Left ventricle myocardium inferior (tissue), 1 donor: ENCODE measurements around the gene AOC3. TPM values are rescaled to one million over a fixed set of nuclear protein-coding genes. Genes with fewer than 3 reads are reported as not detected.

ENCODE experiments used
- DNase-seq: peaks from one replicate; pipeline ENCODE4 v3.0.0-alpha.2; 2020
- H3K27ac ChIP-seq: fragments of 200-600 bp; replicated peaks from 2 replicates; pipeline ENCODE4 v1.8.0; 2021
- H3K27me3 ChIP-seq: fragments of 200-600 bp; 2 replicates; pipeline ENCODE4 v1.8.0; 2021; ENCODE audit warnings: low read depth
- H3K36me3 ChIP-seq: fragments of 200-600 bp; 2 replicates; pipeline ENCODE4 v1.8.0; 2021
- H3K4me1 ChIP-seq: fragments of 200-600 bp; 2 replicates; pipeline ENCODE4 v1.8.0; 2021
- H3K4me3 ChIP-seq: fragments of 200-600 bp; 2 replicates; pipeline ENCODE4 v1.8.0; 2021; ENCODE audit warnings: mild to moderate bottlenecking, moderate library complexity
- H3K9me3 ChIP-seq: fragments of 200-600 bp; replicated peaks from 2 replicates; pipeline ENCODE4 v1.8.0; 2021
- CTCF ChIP-seq: fragments of 200-600 bp; IDR thresholded peaks from 2 replicates; pipeline ENCODE4 v1.8.0; 2021; ENCODE audit warnings: antibody characterized with exemption, mild to moderate bottlenecking, borderline replicate concordance
- intact Hi-C: fragments of 100-400 bp; cut with micrococcal nuclease; formaldehyde crosslinking; loops from one replicate; pipeline ENCODE4 v1.11.0; 2022
- long read RNA-seq: library from polyadenylated mRNA; unstranded; transcript quantifications from one replicate; pipeline ENCODE4 v2.0.0, GENCODE V29; 2021
- total RNA-seq: library from RNA; stranded (reverse); fragmentation: NEBNext Ultra II Directional; extraction: Animal tissue kit (Norgen Biotek cat#: 25700); gene quantifications from one replicate; pipeline ENCODE4 v1.2.1, GENCODE V29; 2021
- donor health status: DM: no; HTN: yes; CAD: no; lungs with severe emphysema.

Gene AOC3
- 7.6 TPM for total RNA-seq
- long read RNA-seq, full-length matches to known transcripts: 20 of 32 reads
- long read RNA-seq, partial matches to known transcripts: 5 of 32 reads
- long read RNA-seq, other reads (novel, unspliced or antisense): 7 of 32 reads

DNA sequence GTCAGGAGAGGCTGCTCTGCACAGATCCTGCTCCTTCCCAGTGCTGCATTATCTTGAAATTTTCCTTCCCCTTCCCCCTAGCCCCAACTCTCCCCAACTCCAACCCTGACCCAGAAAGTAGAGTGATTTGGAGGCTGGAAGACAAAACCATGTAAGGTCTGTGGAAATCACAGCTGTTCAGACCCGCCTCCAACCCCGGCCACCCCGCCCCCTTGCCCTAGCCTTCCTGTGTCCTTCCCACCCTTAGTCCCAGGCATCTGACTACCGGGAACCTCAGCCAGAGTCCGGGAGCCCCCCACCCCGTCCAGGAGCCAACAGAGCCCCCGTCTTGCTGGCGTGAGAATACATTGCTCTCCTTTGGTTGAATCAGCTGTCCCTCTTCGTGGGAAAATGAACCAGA lies at the start of gene AOC3:
Gene AOC3, plus strand, starts transcription at position 246 of the 400 bp plus-strand sequence. Its CDS starts 145 bp downstream, at position 391.
- TF ChIP-seq CTCF: no peak
- DNase-seq: peak; percentile 36
- H3K4me3 ChIP-seq: peak within 1 kb of the TSS; percentile 56
- no peaks in the 10 kb centered on the region for H3K36me3 ChIP-seq
- no peaks in the 10 kb centered on the region for H3K9me3 ChIP-seq
- peaks cover 13% of the 10 kb centered on the region for H3K27me3 ChIP-seq
- peaks cover 28% of the 10 kb centered on the region for H3K4me1 ChIP-seq
- intact Hi-C loops: no loop called here
- peak within 1 kb of the TSS; percentile 52 for H3K27ac ChIP-seq

- Histone ChIP-seq H3K9me3 (no peaks in the 10 kb centered on the region), H3K36me3 (no peaks in the 10 kb centered on the region), H3K27me3 (no peaks in the 10 kb centered on the region), H3K4me1 (peaks cover 9% of the 10 kb centered on the region), H3K27ac (no peak overlapping the region), H3K4me3 (no peak overlapping the region)
- no peak for DNase-seq
- intact Hi-C loops: no loop called here
- no peak for TF ChIP-seq CTCF
Measured at GRCh38 chr17:42803074-42803883, 47.7 kb upstream of the AOC3 start.

DNA sequence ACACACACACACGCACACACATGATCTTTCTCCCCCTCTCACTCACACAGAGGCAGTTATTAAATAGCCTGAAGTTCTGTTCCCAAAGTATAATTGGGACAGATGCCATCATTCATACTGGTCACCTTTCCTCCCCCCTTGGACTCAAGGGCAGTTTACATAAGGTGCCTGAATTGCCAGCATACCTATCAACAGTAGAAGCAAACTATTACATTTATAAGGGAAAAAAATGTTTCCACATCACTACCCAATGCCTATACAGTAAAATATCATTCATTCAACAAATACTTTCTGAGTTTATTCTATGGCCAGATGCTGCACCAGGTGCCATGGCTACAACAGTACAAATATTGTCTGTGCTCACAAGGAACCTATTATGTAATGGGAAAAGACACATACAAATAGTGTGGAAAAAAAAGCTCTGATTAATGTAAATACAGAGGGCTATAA lies 46.1 kb upstream of the AOC3 start:
- Histone ChIP-seq H3K36me3 (peaks cover 7% of the 10 kb centered on the region), H3K27ac (no peak overlapping the region), H3K9me3 (no peaks in the 10 kb centered on the region), H3K27me3 (no peaks in the 10 kb centered on the region), H3K4me1 (no peaks in the 10 kb centered on the region), H3K4me3 (no peak overlapping the region)
- intact Hi-C loops: no loop called here
- no peak for TF ChIP-seq CTCF
- DNase-seq: no peak

DNA sequence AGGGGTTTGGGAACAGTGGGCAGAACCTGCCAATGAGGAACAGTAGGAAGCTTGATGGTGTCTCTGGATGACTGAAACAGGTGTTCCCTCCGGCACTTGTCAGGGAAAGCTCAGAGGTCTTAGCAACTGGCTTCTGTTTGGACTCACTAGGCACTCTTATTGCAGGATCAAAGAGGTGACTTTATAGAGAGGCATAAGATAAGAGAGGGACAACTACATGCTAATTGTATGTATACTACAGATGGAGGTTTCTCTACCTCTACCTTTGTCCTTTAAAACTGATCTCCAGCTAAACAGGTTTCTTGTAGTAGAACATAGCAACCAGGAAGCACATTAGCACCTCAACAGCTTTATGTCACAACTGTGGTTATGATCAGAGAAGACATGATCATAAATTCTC lies 44.8 kb upstream of the AOC3 start:
- no peak overlapping the region for H3K27ac ChIP-seq
- no peak for TF ChIP-seq CTCF
- no peak overlapping the region for H3K4me3 ChIP-seq
- H3K9me3 ChIP-seq: no peaks in the 10 kb centered on the region
- H3K36me3 ChIP-seq: peaks cover 20% of the 10 kb centered on the region
- H3K27me3 ChIP-seq: no peaks in the 10 kb centered on the region
- H3K4me1 ChIP-seq: no peaks in the 10 kb centered on the region
- DNase-seq: no peak
- intact Hi-C loops: no loop called here

DNA sequence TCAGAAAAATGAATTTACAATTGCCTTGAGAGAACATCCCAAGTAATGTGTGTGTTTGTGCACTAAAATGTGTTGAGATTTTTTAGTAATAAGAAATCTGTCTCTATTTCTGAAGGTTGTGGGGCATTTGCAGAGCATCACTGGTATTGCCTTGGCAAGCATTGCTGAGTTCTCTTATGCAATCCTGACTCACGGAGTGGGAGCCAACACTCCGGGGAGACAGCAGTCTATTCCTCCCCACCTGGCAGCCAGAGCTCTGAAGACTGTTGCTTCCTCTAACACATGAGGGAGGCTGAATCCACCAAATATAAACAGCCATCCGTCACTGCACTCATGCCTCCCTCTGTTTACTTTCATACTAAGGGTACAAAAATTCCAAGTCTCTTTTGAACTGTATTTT lies 41.7 kb upstream of the AOC3 start:
- TF ChIP-seq CTCF: no peak
- Histone ChIP-seq H3K4me3 (no peak overlapping the region), H3K9me3 (no peaks in the 10 kb centered on the region), H3K27ac (no peak overlapping the region), H3K27me3 (no peaks in the 10 kb centered on the region), H3K36me3 (peaks cover 47% of the 10 kb centered on the region), H3K4me1 (no peaks in the 10 kb centered on the region)
- no peak for DNase-seq
- intact Hi-C loops: no loop called here
